A549 (cell line): ENCODE data around the gene UPK1A. TPM values are rescaled to one million over a fixed set of nuclear protein-coding genes. Genes with fewer than 3 reads are reported as not detected.

Experiments
- ATAC-seq, 2 experiments: fragments of 200-7000 bp in 1 of 2; fragments of >200 bp in 1 of 2; cut with Nextera tagmentation in 1 of 2; cut with Tn5 transposase in 1 of 2; 3 replicates each; pipeline versions ENCODE4 v1.8.0 to v1.9.1; 2018 to 2020; ENCODE audit warnings: mild to moderate bottlenecking in 1 of 2, moderate library complexity in 1 of 2
- CTCF ChIA-PET: fragments of 300-600 bp; sonication (Branson Sonifier 250); formaldehyde crosslinking; extraction: SDS; loops from one replicate; lab custom pipeline; 2021; ENCODE audit warnings: antibody characterized with exemption, inconsistent platforms; lab: Yijun Ruan, JAX
- POLR2A ChIA-PET: fragments of 350-600 bp; formaldehyde crosslinking; extraction: SDS; loops from one replicate; lab custom pipeline; 2021; ENCODE audit warnings: antibody characterized with exemption, inconsistent platforms; lab: Yijun Ruan, JAX
- DNase-seq, 2 experiments: peaks; one replicate each; pipeline versions ENCODE4 v3.0.0 to v3.0.0-alpha.2; 2011 to 2016; ENCODE audit warnings: low read depth in 1 of 2, low spot score in 1 of 2
- FAIRE-seq: peaks from 2 replicates; lab custom pipeline; 2011; peaks lifted over from hg19 to GRCh38; lab: Jason Lieb, UNC
- H3K27ac ChIP-seq, 2 experiments: fragments of >200 bp; sonication (Bioruptor Twin); formaldehyde crosslinking; 3 replicates each; pipeline ENCODE4 v1.5.1; 2016 to 2017
- H3K4me1 ChIP-seq: fragments of >200 bp; sonication (Bioruptor Twin); formaldehyde crosslinking; 3 replicates; pipeline ENCODE4 v1.6.1; 2016
- H3K4me2 ChIP-seq: fragments of >200 bp; sonication (Bioruptor Twin); formaldehyde crosslinking; 3 replicates; pipeline ENCODE4 v1.6.1; 2016
- H3K4me3 ChIP-seq: fragments of >200 bp; sonication (Bioruptor Twin); formaldehyde crosslinking; 3 replicates; pipeline ENCODE4 v1.5.1; 2016
- H3K9me3 ChIP-seq: fragments of >200 bp; sonication (Bioruptor Twin); formaldehyde crosslinking; 3 replicates; pipeline ENCODE4 v1.6.1; 2016
- BCL3 ChIP-seq: fragments of >200 bp; sonication (Bioruptor Twin); formaldehyde crosslinking; IDR thresholded peaks from 3 replicates; pipeline ENCODE4 v1.6.1; 2016
- JUN ChIP-seq, 2 experiments: fragments of >200 bp; sonication (Bioruptor Twin); formaldehyde crosslinking; IDR thresholded peaks; 2 replicates in 1 of 2; 3 replicates in 1 of 2; pipeline ENCODE4 v1.6.1; 2016 to 2017
- KDM1A ChIP-seq: fragments of 200-600 bp; sonication (generic); IDR thresholded peaks from 2 replicates; pipeline ENCODE4 v1.6.1; 2016; ENCODE audit warnings: low read depth, mild to moderate bottlenecking
- KDM5A ChIP-seq: fragments of 200-600 bp; sonication (generic); IDR thresholded peaks from 2 replicates; pipeline ENCODE4 v1.6.1; 2016; ENCODE audit warnings: antibody characterized with exemption, mild to moderate bottlenecking
- MAZ ChIP-seq: fragments of 150-350 bp; IDR thresholded peaks from 2 replicates; pipeline ENCODE4 v1.6.1; 2014; ENCODE audit warnings: antibody characterized with exemption, low read depth, low read length, borderline replicate concordance
- MYC ChIP-seq: IDR thresholded peaks from 2 replicates; pipeline ENCODE4 v1.6.1; 2012; ENCODE audit warnings: mild to moderate bottlenecking, inconsistent platforms, low read length, improper control_type of control experiment, borderline replicate concordance
- NFE2L2 ChIP-seq: fragments of 150-350 bp; conservative IDR thresholded peaks from 2 replicates; pipeline ENCODE4 v1.6.1; 2014; ENCODE audit warnings: low read length
- PBX3 ChIP-seq: IDR thresholded peaks from 2 replicates; pipeline ENCODE4 v1.6.1; 2012
- POLR2A ChIP-seq: IDR thresholded peaks from 2 replicates; pipeline ENCODE4 v1.6.1; 2012; ENCODE audit warnings: mild to moderate bottlenecking, low read length
- REST ChIP-seq: fragments of 200-600 bp; sonication (generic); IDR thresholded peaks from 2 replicates; pipeline ENCODE4 v1.6.1; 2016; ENCODE audit warnings: antibody characterized with exemption, mild to moderate bottlenecking, moderate library complexity
- SREBF2 ChIP-seq: fragments of 450-650 bp; IDR thresholded peaks from 2 replicates; pipeline ENCODE4 v1.6.1; 2014; ENCODE audit warnings: mild to moderate bottlenecking, moderate library complexity
- WGBS: methylation state at CpG from one replicate; pipeline ENCODE4 v1.1.6; 2017; ENCODE audit errors: missing lambda C conversion rate; 5-methylcytosine and 5-hydroxymethylcytosine counted together
- polyA plus RNA-seq, 4 experiments: library from polyadenylated mRNA; depleted of rRNA in 3 of 4; stranded (reverse); fragments of >200 nt; fragmentation: RNase III in 1 of 4; extraction: RNeasy Plus Mini Kit Qiagen cat#74134 plus additional on column Dnase treatment in 1 of 4; gene quantifications; 2 replicates in 3 of 4; 3 replicates in 1 of 4; pipeline ENCODE4 v1.2.3, GENCODE V29; 2011 to 2017

The UPK1A gene
- polyA plus RNA-seq, 2 of the 4 experiments (the other 2 are of a cell fraction) = 0.44 to 0.78 TPM

- ChIA-PET POLR2A (interaction anchor here (1.2 to 3.0 kb wide), 2 partner anchors 10 to 16 kb away, joined by 5 to 14 read pairs; no protein-coding TSS in a partner anchor), CTCF (interaction anchor here (0.5 to 6.6 kb wide), 12 partner anchors 12 to 705 kb away, joined by 3 to 161 read pairs (median 4); partner anchors contain the start of gene ZBTB32)
- Histone ChIP-seq H3K4me2 (no peak overlapping the region), H3K27ac (no peak overlapping the region), H3K4me1 (peaks cover 12% of the 10 kb centered on the region), H3K9me3 (no peaks in the 10 kb centered on the region), H3K4me3 (no peak overlapping the region)
- no peak for TF ChIP-seq MYC
- TF ChIP-seq POLR2A = peak; percentile 15; the same call in 1 of the 2 replicates
- FAIRE-seq = peak; percentile 67
- no peak for DNase-seq
- ATAC-seq = no peak
- 71% methylated on average over 11 of the region's 11 CpGs for WGBS
Measured at GRCh38 chr19:35712567-35713505, 46.5 kb downstream of the UPK1A start.

GRCh38 chr19:35713506-35713850 lies 47.2 kb downstream of the UPK1A start:
- WGBS = 78% methylated on average over 2 of the region's 2 CpGs
- Histone ChIP-seq H3K4me2 (no peak overlapping the region), H3K9me3 (no peaks in the 10 kb centered on the region), H3K27ac (no peak overlapping the region), H3K4me3 (no peak overlapping the region)
- ChIA-PET CTCF (interaction anchor here (0.5 to 6.6 kb wide), 9 partner anchors 13 to 444 kb away, joined by 3 to 161 read pairs (median 7); partner anchors contain the start of gene ZBTB32), POLR2A (interaction anchor here (3.0 kb wide), 1 partner anchor 11 kb away, joined by 14 read pairs; no protein-coding TSS in a partner anchor)
- no peak for DNase-seq
- TF ChIP-seq BCL3 (no peak), SREBF2 (no peak), MAZ (no peak), NFE2L2 (no peak), PBX3 (no peak), JUN (IDR thresholded peaks at IDR 0.05) (no peak), REST (no peak)
- TF ChIP-seq, all 56 proteins: peak for 0
- ATAC-seq (no peak), FAIRE-seq (peak; percentile 54)
- peaks cover 12% of the 10 kb centered on the region for H3K4me1 ChIP-seq

GRCh38 chr19:35713904-35714495 lies 47.7 kb downstream of the UPK1A start:
- no peak for FAIRE-seq
- Histone ChIP-seq H3K4me2 (no peak overlapping the region), H3K4me1 (peaks cover 13% of the 10 kb centered on the region), H3K4me3 (no peak overlapping the region), H3K9me3 (no peaks in the 10 kb centered on the region), H3K27ac (no peak overlapping the region)
- 84% methylated on average over 12 of the region's 12 CpGs for WGBS
- POLR2A ChIA-PET = interaction anchor here (0.5 to 1.2 kb wide), 2 partner anchors 12 to 59 kb away, joined by 4 read pairs; no protein-coding TSS in a partner anchor
- TF ChIP-seq POLR2A (peak; percentile 13; the same call in 1 of the 2 replicates), KDM1A (no peak), KDM5A (no peak)
- ATAC-seq = no peak
- no peak for DNase-seq
- CTCF ChIA-PET = interaction anchor here (0.5 to 6.6 kb wide), 12 partner anchors 13 to 445 kb away, joined by 3 to 161 read pairs (median 6); partner anchors contain the start of gene ZBTB32
